Prostate gland (tissue), 2 donors: ENCODE measurements around the gene NAPB.

Experiments used
- CTCF ChIP-seq, 4 experiments: fragments of 200-600 bp in 2 of 4; fragments of 450-650 bp in 2 of 4; sonication (generic) in 2 of 4; IDR thresholded peaks; 1 replicate in 3 of 4; 2 replicates in 1 of 4; pipeline ENCODE4 v1.5.1; 2016 to 2019; ENCODE audit warnings: antibody characterized with exemption in 4 of 4, mild to moderate bottlenecking in 2 of 4, moderate library complexity in 2 of 4
- POLR2A ChIP-seq: fragments of 450-650 bp; IDR thresholded peaks from one replicate; pipeline ENCODE4 v1.6.1; 2016; ENCODE audit warnings: antibody characterized with exemption, mild to moderate bottlenecking

DNA sequence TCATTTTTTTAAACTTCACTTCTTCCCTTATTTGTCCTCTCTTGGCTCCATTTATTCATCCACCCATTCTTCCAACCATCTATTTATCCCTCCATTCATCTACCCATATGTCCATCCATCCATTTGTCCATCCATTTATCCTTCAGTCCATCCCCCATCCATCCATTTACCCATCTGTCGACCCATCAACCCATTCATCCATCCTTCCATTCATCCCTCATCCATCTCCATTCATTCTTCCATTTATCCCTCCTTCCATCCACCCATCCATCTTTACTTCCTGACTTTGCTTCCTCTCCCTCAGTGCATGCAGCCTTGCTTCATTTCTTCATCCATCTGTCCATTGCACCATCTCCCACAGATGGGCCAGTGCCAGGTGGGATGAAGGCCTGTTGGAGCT, 29.6 kb upstream of the NAPB start:
- TF ChIP-seq CTCF (IDR thresholded peaks at IDR 0.05) (no peak), POLR2A (no peak)
